ENCODE measurements around the gene ENO1. TPM values are rescaled to one million over a fixed set of nuclear protein-coding genes. Genes with fewer than 3 reads are reported as not detected.

Gene ENO1
- total and polyA plus RNA-seq, 9 of the 15 experiments (the other 6 are each of a cell fraction or from before 2014, with no cell fraction given) = 2,249 to 7,472 (median 2,868) TPM

DNA sequence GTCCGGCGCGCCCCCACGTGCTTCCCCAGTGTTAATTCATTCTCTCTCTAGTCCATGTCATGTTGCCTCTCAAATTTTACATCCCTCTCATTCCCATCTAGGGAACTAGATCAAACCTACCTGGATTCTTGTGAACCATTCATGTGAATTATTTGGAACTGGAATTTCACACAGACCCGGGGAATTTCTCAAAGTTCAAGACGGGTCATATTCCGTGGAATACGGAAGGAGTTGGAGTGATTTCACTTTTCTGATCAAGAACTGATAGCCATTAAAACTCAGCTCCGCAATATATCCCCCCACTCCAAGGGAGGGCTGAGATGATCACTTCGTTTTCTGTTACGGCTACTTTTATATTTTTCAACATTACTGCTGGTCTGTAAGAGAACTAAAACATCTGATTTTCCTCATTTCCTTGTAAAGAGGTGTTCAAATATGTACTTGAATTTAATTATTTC is 1.0 kb upstream of the ENO1 start (continued):
- TF ChIP-seq AFF1 (IDR thresholded peaks at IDR 0.05; ENCODE audit: low read depth in 1 of 2, partially characterized antibody in 2 of 2) = peak in 1 of 2 experiments; percentile 39
- TF ChIP-seq ZNF146 (CRISPR knock-in tag; IDR thresholded peaks at IDR 0.05; ENCODE audit: unreplicated experiment) = no peak
- TF ChIP-seq ZEB2 (IDR thresholded peaks at IDR 0.05) = no peak
- peak; percentile 73; the same call in 1 of the 2 replicates for TF ChIP-seq KLF6 (CRISPR knock-in tag; IDR thresholded peaks at IDR 0.05; ENCODE audit: borderline replicate concordance)
- TF ChIP-seq MXI1 (IDR thresholded peaks at IDR 0.05; ENCODE audit: low read depth, low read length) = no peak
- TF ChIP-seq RNF2 (IDR thresholded peaks at IDR 0.05) = no peak
- TF ChIP-seq E4F1 (CRISPR knock-in tag; IDR thresholded peaks at IDR 0.05; ENCODE audit: borderline replicate concordance) = no peak
- no peak for TF ChIP-seq ZSCAN32 (CRISPR knock-in tag; IDR thresholded peaks at IDR 0.05)
- TF ChIP-seq MLLT1 (IDR thresholded peaks at IDR 0.05) = 0 out of 4 replicates have a peak, but pooled peaks of 1 of the 2 experiments have one; percentile 11
- TF ChIP-seq PHF8 (IDR thresholded peaks at IDR 0.05; ENCODE audit: borderline replicate concordance, low read length) = no peak
- no peak for TF ChIP-seq DMBX1 (CRISPR knock-in tag; IDR thresholded peaks at IDR 0.05; ENCODE audit: borderline replicate concordance)
- TF ChIP-seq SRF (CRISPR knock-in tag; IDR thresholded peaks at IDR 0.05) = no peak
- no peak for TF ChIP-seq CREB1 (IDR thresholded peaks at IDR 0.05)
- TF ChIP-seq CREB1 (CRISPR knock-in tag; IDR thresholded peaks at IDR 0.05) = no peak
- no peak for TF ChIP-seq RBM22 (IDR thresholded peaks at IDR 0.05; ENCODE audit: low read depth, low read length, poor library complexity, severe bottlenecking)
- no peak for TF ChIP-seq ZBTB7A (IDR thresholded peaks at IDR 0.05; ENCODE audit: borderline replicate concordance, control insufficient read depth, low read depth, low read length)
- no peak for TF ChIP-seq KAT7 (CRISPR knock-in tag; IDR thresholded peaks at IDR 0.05; ENCODE audit: borderline replicate concordance)
- TF ChIP-seq ZNF24 (IDR thresholded peaks at IDR 0.05) = no peak
- no peak for TF ChIP-seq HNRNPUL1 (IDR thresholded peaks at IDR 0.05; ENCODE audit: low read length)
- no peak for TF ChIP-seq E2F3 (CRISPR knock-in tag; IDR thresholded peaks at IDR 0.05)
- no peak for TF ChIP-seq HDAC3 (IDR thresholded peaks at IDR 0.05; ENCODE audit: borderline replicate concordance, partially characterized antibody)
- no peak for TF ChIP-seq ZNF165 (CRISPR knock-in tag; IDR thresholded peaks at IDR 0.05; ENCODE audit: borderline replicate concordance)
- TF ChIP-seq HNRNPH1 (optimal IDR thresholded peaks at IDR 0.05; ENCODE audit: low read depth, low read length) = no peak
